H1 (cell line): ENCODE measurements around the gene FBXW8. TPM values are rescaled to one million over a fixed set of nuclear protein-coding genes. Genes with fewer than 3 reads are reported as not detected.

Experiments
- CTCF ChIA-PET: fragments of 300-600 bp; sonication (Branson Sonifier 250); formaldehyde crosslinking; loops from one replicate; lab custom pipeline; 2021; ENCODE audit not compliant: partially characterized antibody; lab: Charles Lee
- POLR2A ChIA-PET: fragments of 300-600 bp; sonication (Branson Sonifier 250); formaldehyde crosslinking; loops from one replicate; lab custom pipeline; 2021; ENCODE audit warnings: inconsistent platforms; ENCODE audit not compliant: partially characterized antibody; lab: Charles Lee
- DNase-seq, 2 experiments: peaks; one replicate each; pipeline versions ENCODE4 v3.0.0 to v3.0.0-alpha.2; 2010 to 2022; ENCODE audit warnings: low spot score in 2 of 2, low read depth in 1 of 2, mixed read lengths in 1 of 2
- FAIRE-seq: peaks from 2 replicates; lab custom pipeline; 2011; peaks lifted over from hg19 to GRCh38; lab: Jason Lieb, UNC
- H2AFZ ChIP-seq: 2 replicates; pipeline ENCODE4 v1.8.1; 2012; ENCODE audit warnings: low read length, inconsistent platforms
- H2AK5ac ChIP-seq: 2 replicates; pipeline ENCODE4 v1.6.1; 2013; ENCODE audit warnings: low read depth, low read length
- H2BK120ac ChIP-seq: replicated peaks from 2 replicates; pipeline ENCODE3; 2013; ENCODE audit warnings: low read depth, low read length, inconsistent platforms
- H2BK12ac ChIP-seq: 2 replicates; pipeline ENCODE4 v1.6.1; 2013; ENCODE audit warnings: low read depth, low read length
- H2BK15ac ChIP-seq: 2 replicates; pipeline ENCODE4 v1.6.1; 2013; ENCODE audit warnings: low read length
- H2BK20ac ChIP-seq: 2 replicates; pipeline ENCODE4 v1.6.1; 2013; ENCODE audit warnings: low read length
- H2BK5ac ChIP-seq: 2 replicates; pipeline ENCODE4 v1.6.1; 2013; ENCODE audit warnings: low read depth, low read length
- H3K14ac ChIP-seq: 2 replicates; pipeline ENCODE4 v1.6.1; 2013; ENCODE audit warnings: inconsistent platforms; ENCODE audit not compliant: insufficient read length
- H3K18ac ChIP-seq: 2 replicates; pipeline ENCODE4 v1.6.1; 2013; ENCODE audit warnings: low read length; ENCODE audit errors: extremely low read depth
- H3K23ac ChIP-seq: 2 replicates; pipeline ENCODE4 v1.6.1; 2013; ENCODE audit warnings: inconsistent platforms; ENCODE audit not compliant: insufficient read length
- H3K23me2 ChIP-seq: 2 replicates; pipeline ENCODE4 v1.6.1; 2013; ENCODE audit warnings: low read depth, low read length
- H3K27ac ChIP-seq: 2 replicates; pipeline ENCODE4 v1.6.1; 2011; ENCODE audit warnings: low read depth, low read length, inconsistent platforms
- H3K27me3 ChIP-seq, 4 experiments: replicated peaks in 1 of 4; 1 replicate in 1 of 4; 2 replicates in 3 of 4; pipeline versions ENCODE4 v1.6.1 to v1.8.1; 2011 to 2013; ENCODE audit warnings: low read length in 3 of 4, mild to moderate bottlenecking in 3 of 4, inconsistent platforms in 2 of 4, mixed read lengths in 2 of 4, moderate library complexity in 1 of 4; ENCODE audit not compliant: control insufficient read depth in 3 of 4, insufficient read depth in 3 of 4; ENCODE audit errors: extremely low read depth in 1 of 4
- H3K36me3 ChIP-seq, 4 experiments: 2 replicates each; pipeline versions ENCODE4 v1.6.1 to v1.8.1; 2011 to 2013; ENCODE audit warnings: mild to moderate bottlenecking in 4 of 4, low read length in 3 of 4, moderate library complexity in 2 of 4, control low read depth in 1 of 4, inconsistent platforms in 1 of 4; ENCODE audit not compliant: insufficient read depth in 4 of 4, control insufficient read depth in 2 of 4
- H3K4ac ChIP-seq: replicated peaks from 2 replicates; pipeline ENCODE3; 2013; ENCODE audit warnings: low read length, low read depth, mixed read lengths, inconsistent platforms; ENCODE audit not compliant: insufficient read length
- H3K4me1 ChIP-seq, 4 experiments: replicated peaks in 1 of 4; 1 replicate in 1 of 4; 2 replicates in 3 of 4; pipeline versions ENCODE4 v1.6.1 to v1.8.1; 2011 to 2013; ENCODE audit warnings: low read length in 3 of 4, inconsistent platforms in 2 of 4, mixed read lengths in 1 of 4; ENCODE audit not compliant: insufficient read depth in 4 of 4, control insufficient read depth in 3 of 4
- H3K4me2 ChIP-seq, 2 experiments: 2 replicates each; pipeline versions ENCODE4 v1.6.1 to v1.8.1; 2011 to 2013; ENCODE audit warnings: low read depth in 2 of 2, low read length in 2 of 2, control low read depth in 1 of 2, inconsistent platforms in 1 of 2, mild to moderate bottlenecking in 1 of 2; ENCODE audit not compliant: insufficient read depth in 1 of 2
- H3K4me3 ChIP-seq, 4 experiments: fragments of 200-600, 300-600 bp in 1 of 4; sonication (generic), shearing (Covaris generic), sonication (Bioruptor Twin) in 1 of 4; 2 replicates each; pipeline versions ENCODE4 v1.5.1 to v1.8.1; 2011 to 2016; ENCODE audit warnings: low read length in 4 of 4, low read depth in 3 of 4, control low read depth in 2 of 4, inconsistent platforms in 2 of 4, mild to moderate bottlenecking in 2 of 4, mixed read lengths in 1 of 4, moderate library complexity in 1 of 4; ENCODE audit not compliant: insufficient read depth in 2 of 4; ENCODE audit errors: extremely low read depth in 1 of 4
- H3K56ac ChIP-seq: replicated peaks from 2 replicates; pipeline ENCODE3; 2013; ENCODE audit warnings: low read depth, mild to moderate bottlenecking, mixed read lengths, low read length, inconsistent platforms; ENCODE audit not compliant: insufficient read length
- H3K79me1 ChIP-seq: 2 replicates; pipeline ENCODE4 v1.6.1; 2013; ENCODE audit warnings: low read depth, low read length, control low read depth
- H3K79me2 ChIP-seq, 2 experiments: 2 replicates each; pipeline versions ENCODE4 v1.6.1 to v1.8.1; 2012 to 2013; ENCODE audit warnings: low read length in 2 of 2, mild to moderate bottlenecking in 2 of 2, inconsistent platforms in 1 of 2; ENCODE audit not compliant: insufficient read depth in 2 of 2, control insufficient read depth in 1 of 2
- H3K9ac ChIP-seq, 4 experiments: replicated peaks in 1 of 4; 1 replicate in 1 of 4; 2 replicates in 3 of 4; pipeline versions ENCODE4 v1.6.1 to v1.8.1; 2011 to 2013; ENCODE audit warnings: low read depth in 3 of 4, low read length in 3 of 4, control low read depth in 2 of 4, mild to moderate bottlenecking in 2 of 4, moderate library complexity in 2 of 4, inconsistent platforms in 1 of 4; ENCODE audit errors: extremely low read depth in 1 of 4
- H3K9me3 ChIP-seq, 2 experiments: 2 replicates each; pipeline versions ENCODE4 v1.6.1 to v1.8.1; 2012 to 2013; ENCODE audit warnings: mild to moderate bottlenecking in 2 of 2, moderate library complexity in 2 of 2, control low read depth in 1 of 2, inconsistent platforms in 1 of 2, low read depth in 1 of 2, low read length in 1 of 2, mixed read lengths in 1 of 2; ENCODE audit not compliant: insufficient read depth in 2 of 2
- H4K20me1 ChIP-seq, 2 experiments: replicated peaks in 1 of 2; 2 replicates each; pipeline versions ENCODE3 to v1.8.1; 2011 to 2013; ENCODE audit warnings: inconsistent platforms in 2 of 2, low read length in 2 of 2, mild to moderate bottlenecking in 1 of 2; ENCODE audit not compliant: insufficient read depth in 2 of 2, control insufficient read depth in 1 of 2
- H4K5ac ChIP-seq: 2 replicates; pipeline ENCODE4 v1.6.1; 2013; ENCODE audit warnings: low read length, low read depth, mixed read lengths, inconsistent platforms; ENCODE audit not compliant: insufficient read length
- H4K8ac ChIP-seq: 2 replicates; pipeline ENCODE4 v1.8.0; 2013; ENCODE audit warnings: mild to moderate bottlenecking, moderate library complexity, low read length, inconsistent platforms; ENCODE audit not compliant: insufficient read depth; ENCODE audit errors: extremely low read depth
- H4K91ac ChIP-seq: replicated peaks from 2 replicates; pipeline ENCODE3; 2013; ENCODE audit warnings: low read length, mixed read lengths, inconsistent platforms; ENCODE audit not compliant: insufficient read length
- ATF3 ChIP-seq: IDR thresholded peaks from 2 replicates; pipeline ENCODE4 v1.6.1; 2011; ENCODE audit warnings: low read depth, mild to moderate bottlenecking, low read length; ENCODE audit not compliant: insufficient read depth
- BACH1 ChIP-seq: IDR thresholded peaks from 2 replicates; pipeline ENCODE4 v1.6.1; 2012; ENCODE audit warnings: low read length, improper control_type of control experiment
- E2F6 ChIP-seq: IDR thresholded peaks from 2 replicates; pipeline ENCODE4 v1.6.1; 2012; ENCODE audit warnings: inconsistent platforms
- GABPA ChIP-seq: IDR thresholded peaks from 2 replicates; pipeline ENCODE4 v1.6.1; 2011; ENCODE audit warnings: mild to moderate bottlenecking, low read length, moderate library complexity, borderline replicate concordance; ENCODE audit not compliant: insufficient read depth
- KDM5A ChIP-seq: fragments of 200-600 bp; IDR thresholded peaks from 2 replicates; pipeline ENCODE4 v1.7.1; 2012; ENCODE audit warnings: mild to moderate bottlenecking, low read length, inconsistent platforms, mixed read lengths
- POLR2A ChIP-seq, 2 experiments: IDR thresholded peaks; 1 replicate in 1 of 2; 2 replicates in 1 of 2; pipeline ENCODE4 v1.6.1; 2011; ENCODE audit warnings: low read depth in 2 of 2, low read length in 2 of 2, mild to moderate bottlenecking in 2 of 2; ENCODE audit errors: control extremely low read depth in 1 of 2
- RBBP5 ChIP-seq: IDR thresholded peaks from 2 replicates; pipeline ENCODE4 v1.7.1; 2012; ENCODE audit warnings: low read depth, mild to moderate bottlenecking, inconsistent platforms, low read length, moderate library complexity, borderline replicate concordance
- SAP30 ChIP-seq: fragments of 300-600 bp; sonication (generic); IDR thresholded peaks from 2 replicates; pipeline ENCODE4 v1.7.1; 2012; ENCODE audit warnings: low read length, moderate library complexity, mild to moderate bottlenecking, inconsistent platforms; ENCODE audit not compliant: insufficient read depth, insufficient replicate concordance
- SIX5 ChIP-seq: IDR thresholded peaks from 2 replicates; pipeline ENCODE4 v1.6.1; 2011; ENCODE audit warnings: mild to moderate bottlenecking, low read depth, low read length
- SP2 ChIP-seq: IDR thresholded peaks from 2 replicates; pipeline ENCODE4 v1.6.1; 2012; ENCODE audit warnings: mild to moderate bottlenecking, low read length, inconsistent platforms
- TCF12 ChIP-seq: IDR thresholded peaks from 2 replicates; pipeline ENCODE4 v1.6.1; 2011; ENCODE audit warnings: low read depth, mild to moderate bottlenecking, low read length
- TEAD4 ChIP-seq: IDR thresholded peaks from 2 replicates; pipeline ENCODE4 v1.6.1; 2012; ENCODE audit warnings: low read depth, low read length, inconsistent platforms, mixed read lengths
- WGBS, 2 experiments: shearing (Covaris generic) in 1 of 2; methylation state at CpG; one replicate each; pipeline versions ENCODE4 v1.1.6 to v1.1.7; 2013 to 2015; ENCODE audit warnings: low lambda C conversion rate in 2 of 2, mixed read lengths in 2 of 2, inconsistent platforms in 1 of 2, low coverage in 1 of 2, missing lambda C conversion rate in 1 of 2; ENCODE audit not compliant: insufficient replicate concordance in 2 of 2, insufficient coverage in 1 of 2, insufficient read length in 1 of 2; ENCODE audit errors: extremely low coverage in 1 of 2, missing lambda C conversion rate in 1 of 2; 5-methylcytosine and 5-hydroxymethylcytosine counted together
- polyA plus RNA-seq, 7 experiments: library from polyadenylated mRNA; depleted of rRNA in 3 of 7; stranded (reverse) in 5 of 7; unstranded in 2 of 7; fragments of >200 nt in 5 of 7; fragments of 200-250 nt in 2 of 7; gene quantifications; 1 replicate in 5 of 7; 2 replicates in 1 of 7; 4 replicates in 1 of 7; pipeline versions ENCODE4 v1.2.1 to v1.2.3, GENCODE V29; 2011 to 2013; ENCODE audit warnings: missing spikeins in 2 of 7, mixed read lengths in 2 of 7
- total RNA-seq: library from RNA; stranded (reverse); fragmentation: NEBNext Ultra II Directional; extraction: Animal tissue kit (Norgen Biotek cat#: 25700); gene quantifications from 2 replicates; pipeline ENCODE4 v1.2.1, GENCODE V29; 2021

Gene FBXW8
- total and polyA plus RNA-seq, 2 of the 8 experiments (the other 6 are each of a cell fraction or from before 2014, with no cell fraction given): 15.8 to 16.0 TPM

- peaks cover 0 to 3% of the 10 kb centered on the region in 2 experiments for H4K20me1 ChIP-seq
- POLR2A ChIA-PET: no interaction called here
- H3K9me3 ChIP-seq: no peaks in the 10 kb centered on the region
- TF ChIP-seq SIX5: no peak
- TF ChIP-seq POLR2A (IDR thresholded peaks at IDR 0.05; ENCODE audit: control extremely low read depth in 1 of 2, low read depth in 2 of 2, low read length in 2 of 2): no peak
- no peak for TF ChIP-seq BACH1
- TF ChIP-seq TEAD4: no peak
- TF ChIP-seq ATF3: no peak
- TF ChIP-seq E2F6: no peak
- no peak for TF ChIP-seq SAP30
- no peak for TF ChIP-seq RBBP5
- TF ChIP-seq SP2: no peak
- no peak for TF ChIP-seq KDM5A
- TF ChIP-seq GABPA: no peak
- no peak for TF ChIP-seq TCF12
Measured at GRCh38 chr12:116958402-116959197, 47.9 kb downstream of the FBXW8 start.

More at GRCh38 chr12:116958402-116959197, 47.9 kb downstream of the FBXW8 start:
- Histone ChIP-seq H3K56ac (no peak overlapping the region), H3K4me2 (no peak overlapping the region), H2BK15ac (no peak overlapping the region), H2BK20ac (no peak overlapping the region), H3K18ac (no peak overlapping the region), H3K27ac (no peak overlapping the region), H3K27me3 (no peaks in the 10 kb centered on the region), H3K23me2 (no peaks in the 10 kb centered on the region; the same call in 1 of the 2 replicates), H3K9ac (no peak overlapping the region), H3K79me2 (no peaks in the 10 kb centered on the region), H3K4me1 (peaks cover 0 to 3% (median 0%) of the 10 kb centered on the region in 4 experiments; a peak in 2 of 7 replicates), H3K79me1 (no peaks in the 10 kb centered on the region), H3K36me3 (peaks cover 0 to 2% (median 0%) of the 10 kb centered on the region in 4 experiments; a peak in 2 of 8 replicates), H2BK5ac (no peak overlapping the region), H2AK5ac (no peak overlapping the region), H2BK120ac (no peak overlapping the region), H3K4me3 (no peak overlapping the region), H4K8ac (no peak overlapping the region), H3K14ac (no peak overlapping the region), H2BK12ac (no peak overlapping the region), H4K5ac (no peak overlapping the region), H4K91ac (no peak overlapping the region), H3K4ac (no peak overlapping the region), H2AFZ (no peak overlapping the region), H3K23ac (no peak overlapping the region)
- no peak for DNase-seq
- CTCF ChIA-PET: interaction anchor here (0.6 to 2.1 kb wide), 4 partner anchors 9 to 161 kb away, joined by 3 to 7 read pairs (median 5); no protein-coding TSS in a partner anchor
- no peak for FAIRE-seq
- 85% methylated on average over 6 of the region's 6 CpGs; no CpG with 5 or more reads in 1 of the 2 experiments for WGBS, 2 experiments
